Measurements from ENCODE around the gene ITPKB.

ITPKB gene

GRCh38 chr1:226784081-226785049 lies 45.3 kb upstream of the ITPKB start:
- no peaks in the 10 kb centered on the region for H3K4me1 ChIP-seq
- TF ChIP-seq, protein P1, sequence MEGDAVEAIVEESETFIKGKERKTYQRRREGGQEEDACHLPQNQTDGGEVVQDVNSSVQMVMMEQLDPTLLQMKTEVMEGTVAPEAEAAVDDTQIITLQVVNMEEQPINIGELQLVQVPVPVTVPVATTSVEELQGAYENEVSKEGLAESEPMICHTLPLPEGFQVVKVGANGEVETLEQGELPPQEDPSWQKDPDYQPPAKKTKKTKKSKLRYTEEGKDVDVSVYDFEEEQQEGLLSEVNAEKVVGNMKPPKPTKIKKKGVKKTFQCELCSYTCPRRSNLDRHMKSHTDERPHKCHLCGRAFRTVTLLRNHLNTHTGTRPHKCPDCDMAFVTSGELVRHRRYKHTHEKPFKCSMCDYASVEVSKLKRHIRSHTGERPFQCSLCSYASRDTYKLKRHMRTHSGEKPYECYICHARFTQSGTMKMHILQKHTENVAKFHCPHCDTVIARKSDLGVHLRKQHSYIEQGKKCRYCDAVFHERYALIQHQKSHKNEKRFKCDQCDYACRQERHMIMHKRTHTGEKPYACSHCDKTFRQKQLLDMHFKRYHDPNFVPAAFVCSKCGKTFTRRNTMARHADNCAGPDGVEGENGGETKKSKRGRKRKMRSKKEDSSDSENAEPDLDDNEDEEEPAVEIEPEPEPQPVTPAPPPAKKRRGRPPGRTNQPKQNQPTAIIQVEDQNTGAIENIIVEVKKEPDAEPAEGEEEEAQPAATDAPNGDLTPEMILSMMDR (IDR thresholded peaks at IDR 0.05; ENCODE audit: low read depth, low read length): no peak
- no peak for DNase-seq
- H3K4me3 ChIP-seq (ENCODE audit: low read depth, low read length): no peak overlapping the region
- H3K27me3 ChIP-seq: peaks cover 4% of the 10 kb centered on the region; the same call in 1 of the 2 replicates
- H3K36me3 ChIP-seq: no peaks in the 10 kb centered on the region
- H3K9me3 ChIP-seq: no peaks in the 10 kb centered on the region

DNA sequence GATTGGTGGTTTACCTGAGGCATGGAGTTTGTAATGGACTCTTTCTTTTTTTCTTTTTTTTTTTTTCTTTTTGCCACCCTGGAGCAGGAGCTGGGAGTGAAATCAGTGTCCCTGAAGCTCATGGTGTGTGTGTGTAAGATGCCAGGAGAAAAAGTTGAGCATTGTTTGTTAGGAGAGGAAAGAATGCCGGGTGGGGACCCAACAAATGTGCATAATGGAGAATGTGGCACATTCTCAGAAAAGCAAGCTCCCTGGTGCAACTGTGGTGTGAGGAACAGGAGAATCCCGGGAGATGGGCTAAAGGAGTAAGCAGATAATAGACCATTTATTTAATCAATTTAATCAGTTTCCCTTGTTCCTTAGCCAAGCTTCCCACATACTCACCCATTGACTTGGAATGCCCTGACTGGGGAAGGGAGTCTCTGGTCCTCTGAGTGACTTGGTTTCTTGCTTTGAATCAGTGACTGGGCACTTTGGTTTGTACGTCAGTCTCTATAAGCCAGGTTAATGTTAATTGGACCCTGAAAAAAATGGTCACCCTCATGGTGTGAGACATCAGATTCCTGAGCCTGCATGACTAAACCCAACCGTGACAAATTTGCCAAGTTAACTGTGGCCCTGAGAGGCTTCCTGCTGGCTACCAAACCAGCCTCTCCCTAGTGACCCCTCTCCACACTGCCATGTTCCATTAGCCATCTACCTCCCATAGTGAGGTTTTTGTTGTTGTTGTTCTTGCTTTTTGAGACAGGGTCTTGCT lies 43.9 kb upstream of the ITPKB start:
- H3K9me3 ChIP-seq: no peaks in the 10 kb centered on the region
- TF ChIP-seq, protein P1 (IDR thresholded peaks at IDR 0.05; ENCODE audit: low read depth, low read length): no peak
- H3K4me3 ChIP-seq (ENCODE audit: low read depth, low read length): no peak overlapping the region
- H3K27me3 ChIP-seq: peaks cover 4% of the 10 kb centered on the region; the same call in 1 of the 2 replicates
- DNase-seq: no peak
- no peaks in the 10 kb centered on the region for H3K4me1 ChIP-seq
- no peaks in the 10 kb centered on the region for H3K36me3 ChIP-seq

GRCh38 chr1:226781937-226782609 lies 43.0 kb upstream of the ITPKB start:
- Histone ChIP-seq H3K27me3 (peaks cover 4% of the 10 kb centered on the region; the same call in 1 of the 2 replicates), H3K9me3 (no peaks in the 10 kb centered on the region), H3K4me3 (ENCODE audit: low read depth, low read length) (no peak overlapping the region)

DNA sequence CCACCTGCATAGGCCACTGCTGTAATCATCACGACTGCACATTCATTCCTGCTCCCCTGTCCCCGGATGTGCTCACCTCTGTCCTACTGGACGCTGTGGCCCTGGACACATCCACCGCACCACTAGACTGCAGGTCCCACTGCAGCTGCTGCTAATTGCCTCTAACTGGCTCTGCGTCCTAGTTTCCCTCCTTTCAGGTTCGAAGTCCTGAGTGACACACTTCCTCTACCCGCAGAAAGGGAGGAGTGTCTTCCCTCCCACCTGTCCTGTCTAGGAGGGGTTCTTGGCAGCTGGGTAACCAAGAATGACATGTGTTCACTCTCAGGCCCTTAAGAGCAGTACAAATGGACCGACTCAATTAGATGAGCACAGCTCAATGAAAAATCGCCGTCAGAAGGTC lies 40.5 kb upstream of the ITPKB start:
- Histone ChIP-seq H3K4me3 (ENCODE audit: low read depth, low read length) (no peak overlapping the region), H3K27me3 (no peaks in the 10 kb centered on the region), H3K4me1 (no peaks in the 10 kb centered on the region), H3K9me3 (no peaks in the 10 kb centered on the region), H3K36me3 (no peaks in the 10 kb centered on the region)
- DNase-seq: no peak
- TF ChIP-seq, protein P1 (IDR thresholded peaks at IDR 0.05; ENCODE audit: low read depth, low read length): no peak

More at GRCh38 chr1:226781937-226782609, 43.0 kb upstream of the ITPKB start:
- no peaks in the 10 kb centered on the region for H3K36me3 ChIP-seq
- no peaks in the 10 kb centered on the region for H3K4me1 ChIP-seq
- DNase-seq: no peak
- TF ChIP-seq, protein P1 (IDR thresholded peaks at IDR 0.05; ENCODE audit: low read depth, low read length): no peak

GRCh38 chr1:226778657-226779058 lies 39.6 kb upstream of the ITPKB start:
- Histone ChIP-seq H3K4me3 (ENCODE audit: low read depth, low read length) (no peak overlapping the region), H3K27me3 (no peaks in the 10 kb centered on the region), H3K36me3 (no peaks in the 10 kb centered on the region), H3K9me3 (no peaks in the 10 kb centered on the region), H3K4me1 (no peaks in the 10 kb centered on the region)
- no peak for DNase-seq
- TF ChIP-seq, protein P1 (IDR thresholded peaks at IDR 0.05; ENCODE audit: low read depth, low read length): no peak

Data from BE2C (cell line).